ENCODE results near the gene RITA1.
"Not testable (repeated sequence)": the region's sequence is repeated elsewhere in the genome, so short reads cannot be mapped to it uniquely, and the experiment has no call there.

Gene RITA1, protein sequence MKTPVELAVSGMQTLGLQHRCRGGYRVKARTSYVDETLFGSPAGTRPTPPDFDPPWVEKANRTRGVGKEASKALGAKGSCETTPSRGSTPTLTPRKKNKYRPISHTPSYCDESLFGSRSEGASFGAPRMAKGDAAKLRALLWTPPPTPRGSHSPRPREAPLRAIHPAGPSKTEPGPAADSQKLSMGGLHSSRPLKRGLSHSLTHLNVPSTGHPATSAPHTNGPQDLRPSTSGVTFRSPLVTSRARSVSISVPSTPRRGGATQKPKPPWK

DNA sequence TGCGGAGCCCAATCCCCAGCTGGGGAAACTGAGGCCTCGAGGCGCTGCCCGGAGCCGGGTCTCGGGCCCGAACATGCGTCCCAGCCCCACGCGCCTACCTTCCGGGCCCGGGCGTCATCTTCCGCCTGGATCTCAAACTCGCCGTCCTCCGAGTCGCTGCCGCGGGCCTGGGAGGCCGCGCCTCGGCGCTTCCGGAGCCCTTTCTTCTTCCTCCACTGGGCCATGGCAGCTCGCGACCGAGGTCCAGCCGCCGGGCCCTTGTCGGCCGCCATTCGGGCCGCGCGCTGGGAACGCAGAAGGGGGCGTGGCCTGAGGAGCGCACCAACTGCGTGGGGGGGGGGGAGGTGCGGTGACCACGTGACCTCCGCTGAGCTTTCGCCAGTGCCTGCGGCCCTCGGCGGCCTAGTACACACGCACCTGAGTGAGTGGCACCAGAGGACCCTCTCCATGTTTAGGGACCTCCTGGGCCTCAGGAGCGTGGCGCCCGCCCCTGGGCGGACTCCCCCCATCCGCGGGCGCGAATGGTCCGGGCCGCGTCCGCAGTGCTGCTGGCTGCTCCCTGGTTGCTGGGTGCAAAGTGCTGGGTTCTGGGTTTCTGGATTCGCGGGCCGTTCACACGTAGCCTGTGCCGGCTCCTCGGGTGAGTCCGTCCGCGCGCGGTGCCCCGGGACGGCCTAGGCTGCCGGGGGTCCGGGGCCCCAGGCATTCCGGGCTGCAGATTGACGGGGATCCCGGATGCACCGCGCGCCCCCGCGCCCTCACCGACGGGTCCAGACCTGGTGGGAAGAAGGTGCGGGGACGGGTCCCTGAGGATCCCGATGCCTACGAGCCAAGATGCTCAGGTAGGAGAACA is at the start of gene RITA1, which contains the start of gene DDX54:
TSS of gene RITA1 (plus strand) at position 542 of the 853 bp plus-strand sequence. CDS start 1,026 bp downstream, outside the sequence.
TSS of gene DDX54 (minus strand) at position 299 of the 853 bp plus-strand sequence. CDS start at position 272, 27 bp downstream.
- DNase-seq: peak; percentile 63

DNA sequence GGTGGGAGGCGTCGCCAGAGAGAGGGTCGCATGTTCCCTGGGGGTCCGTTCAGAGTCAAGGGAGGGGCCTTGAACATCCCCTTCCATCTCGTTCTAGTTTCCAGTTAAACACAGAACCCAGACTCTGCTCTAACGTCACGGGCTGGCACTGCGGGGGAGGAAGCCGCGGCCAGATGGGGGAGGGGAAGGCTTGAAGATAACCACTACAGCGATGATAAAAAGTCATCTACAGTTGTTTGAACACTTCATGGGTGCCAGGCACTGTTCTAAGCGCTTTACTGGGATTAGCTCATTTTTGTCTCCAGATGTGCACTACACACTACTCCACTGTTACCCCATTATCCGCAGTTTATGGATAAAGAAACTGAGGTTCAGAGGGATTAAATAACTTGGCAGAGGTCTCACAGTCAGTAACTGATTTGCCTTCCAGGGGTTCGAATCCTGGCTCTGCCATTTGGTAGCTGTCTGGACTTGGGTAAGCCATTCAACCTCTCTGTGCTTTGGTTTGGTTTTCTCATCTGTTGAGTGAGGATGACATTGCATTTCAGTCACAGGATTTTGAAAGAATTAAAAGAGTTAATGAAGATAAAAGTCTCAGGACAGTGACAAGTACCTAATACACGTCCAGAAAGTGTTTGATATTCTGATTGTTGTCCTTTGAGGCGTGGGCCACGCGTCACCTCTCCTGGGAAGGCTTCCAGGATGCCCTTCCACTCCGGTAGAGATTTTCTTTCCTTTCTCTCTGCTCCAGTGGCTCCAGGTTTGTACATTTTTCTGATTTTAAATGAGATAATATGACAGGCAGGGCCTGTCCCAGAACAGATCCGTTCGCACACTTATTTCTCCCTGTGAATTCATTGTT is 49.2 kb upstream of the RITA1 start:
- DNase-seq: peak; percentile 38

- no peak for DNase-seq
Measured at GRCh38 chr12:113136990-113137511, 48.5 kb upstream of the RITA1 start.

DNA sequence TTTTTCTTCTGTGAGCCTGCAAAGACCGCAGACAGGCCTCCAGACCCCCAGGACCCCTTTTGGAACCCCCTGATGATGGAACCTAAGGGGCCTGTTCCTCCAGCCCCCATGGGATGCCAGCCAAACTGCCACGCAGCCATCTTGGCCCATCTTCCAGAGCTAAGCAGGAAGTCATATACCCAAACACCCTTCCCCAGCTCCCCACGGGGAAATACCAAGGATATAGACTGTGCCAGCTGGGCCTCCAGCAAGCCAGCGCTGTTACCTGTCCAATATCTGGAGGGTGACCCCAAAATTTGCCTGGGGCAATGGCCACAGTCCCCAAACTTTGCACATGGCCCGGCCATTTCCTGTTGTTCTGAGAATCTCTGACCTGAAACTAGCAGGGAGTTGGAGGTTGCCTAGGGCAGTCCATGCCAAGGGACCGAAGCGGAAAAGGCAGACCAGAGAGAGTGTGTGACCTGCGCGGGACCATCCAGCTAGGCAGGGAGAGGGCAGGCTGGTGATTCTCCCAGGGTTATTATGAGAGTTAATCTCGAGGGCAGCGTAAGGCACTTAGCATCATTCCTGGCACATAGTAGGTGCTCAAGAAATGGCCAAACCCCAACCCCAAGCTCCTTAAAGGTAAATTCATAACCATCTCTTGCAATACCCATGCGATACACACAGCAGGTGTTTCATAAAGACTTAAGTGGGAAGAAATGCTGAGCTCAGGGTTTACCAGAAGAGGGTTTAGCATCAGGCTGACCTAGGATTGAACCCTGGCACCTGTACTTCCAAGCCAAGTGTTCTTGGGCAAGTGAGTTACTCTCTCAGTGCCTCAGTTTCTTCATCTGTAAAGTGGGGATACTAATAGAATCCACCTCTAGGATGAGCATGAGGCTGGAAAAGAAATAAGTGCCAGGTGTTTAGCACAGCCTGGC is 47.4 kb upstream of the RITA1 start:
- DNase-seq: no peak

- no peak for DNase-seq
Measured at GRCh38 chr12:113138826-113139225, 46.7 kb upstream of the RITA1 start.

- DNase-seq: no peak
Measured at GRCh38 chr12:113140706-113141105, 44.8 kb upstream of the RITA1 start.

DNA sequence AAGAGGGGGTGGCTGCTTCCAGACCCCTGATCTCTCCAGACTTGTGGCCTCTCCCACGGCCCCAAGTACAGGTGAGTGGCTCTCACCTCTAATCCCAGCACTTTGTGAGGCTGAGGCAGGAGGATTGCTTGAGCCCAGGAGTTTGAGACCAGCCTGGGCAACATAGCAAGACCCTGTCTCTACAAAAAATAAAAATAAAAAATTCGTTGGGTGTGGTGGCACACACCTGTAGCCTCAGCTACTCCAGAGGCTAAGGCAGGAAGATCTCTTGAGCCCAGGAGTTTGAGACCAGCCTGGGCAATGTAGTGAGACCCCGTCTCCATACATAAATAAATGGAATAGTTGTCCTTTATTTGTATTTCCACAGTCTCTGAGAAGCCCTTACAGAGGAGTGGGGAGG is 43.8 kb upstream of the RITA1 start:
- DNase-seq: not testable (repeated sequence)

- peak; percentile 65 for DNase-seq
Measured at GRCh38 chr12:113142173-113142885, 43.2 kb upstream of the RITA1 start.

- peak; percentile 47 for DNase-seq
Measured at GRCh38 chr12:113142886-113143332, 42.6 kb upstream of the RITA1 start.

DNA sequence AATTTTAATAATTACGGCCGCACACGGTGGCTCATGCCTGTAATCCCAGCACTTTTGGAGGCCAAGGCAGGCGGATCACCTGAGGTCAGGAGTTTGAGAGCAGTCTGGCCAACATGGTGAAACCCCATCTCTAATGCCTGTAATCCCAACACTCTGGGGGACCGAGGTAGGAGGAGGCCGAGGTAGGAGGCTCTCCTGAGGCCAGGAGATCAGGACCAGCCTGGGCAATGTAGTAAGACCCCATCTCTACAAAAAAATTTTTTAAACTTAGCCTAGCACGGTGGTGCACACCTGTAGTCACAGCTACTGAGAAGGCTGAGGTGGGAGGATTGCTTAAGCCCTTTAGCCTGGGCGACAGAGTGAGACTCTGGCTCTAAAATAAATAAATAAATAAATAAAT is 41.6 kb upstream of the RITA1 start:
- DNase-seq: no peak

DNA sequence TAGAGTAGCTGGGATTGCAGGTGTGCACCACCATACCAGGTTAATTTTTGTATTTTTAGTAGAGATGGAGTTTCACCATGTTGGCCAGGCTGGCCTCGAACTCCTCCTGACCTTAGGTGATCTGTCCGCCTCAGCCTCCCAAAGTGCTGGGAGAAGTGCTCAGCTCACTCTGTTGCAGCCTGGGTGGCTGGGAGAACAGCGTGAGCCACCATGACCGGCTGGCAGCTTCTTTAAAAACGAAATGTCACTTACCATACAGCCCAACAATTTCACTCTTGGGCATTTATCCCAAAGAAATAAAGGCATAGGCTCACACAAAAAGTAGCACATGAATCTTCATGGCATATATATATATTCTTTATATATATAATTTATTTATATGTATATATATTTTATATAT is 40.7 kb upstream of the RITA1 start:
- DNase-seq: no peak

DNA sequence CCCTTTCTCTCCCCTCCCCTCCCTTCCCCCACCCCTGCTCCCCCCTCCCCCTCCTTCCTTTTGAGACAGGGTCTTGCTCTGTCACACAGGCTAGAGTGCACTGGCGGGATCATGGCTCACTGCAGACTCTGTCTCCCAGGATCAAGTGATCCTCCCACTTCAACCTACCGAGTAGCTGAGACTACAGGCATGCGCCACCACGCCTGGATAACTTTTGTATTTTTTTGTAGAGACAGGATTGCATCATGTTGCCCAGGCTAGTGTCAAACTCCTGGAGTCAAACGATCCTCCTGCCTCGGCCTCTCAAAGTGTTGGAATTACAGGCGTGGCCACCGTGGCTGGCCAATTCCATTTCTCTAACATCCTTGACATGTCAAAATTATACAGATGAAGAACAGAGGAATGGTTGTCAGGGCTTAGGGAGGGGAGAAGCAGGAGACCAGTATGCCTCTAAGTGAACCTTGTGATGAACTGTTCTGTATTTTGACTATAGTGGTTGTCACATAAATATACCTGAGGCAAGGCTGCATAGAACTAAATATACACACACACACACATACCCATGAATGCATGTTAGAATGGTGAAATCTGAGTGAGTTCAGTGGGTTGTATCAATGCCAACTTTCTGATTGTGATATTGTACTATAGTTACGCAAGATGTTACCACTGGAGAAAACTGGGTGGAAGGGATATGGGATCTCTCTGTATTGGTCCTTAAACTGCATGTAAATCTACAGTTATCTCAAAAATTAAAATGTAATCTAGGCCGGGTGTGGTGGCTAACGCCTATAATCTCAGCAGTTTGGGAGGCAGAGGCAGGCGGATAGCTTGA is 39.6 kb upstream of the RITA1 start:
- peak; percentile 2 for DNase-seq

GRCh38 chr12:113146999-113147398 is 38.5 kb upstream of the RITA1 start:
- DNase-seq: no peak

DNA sequence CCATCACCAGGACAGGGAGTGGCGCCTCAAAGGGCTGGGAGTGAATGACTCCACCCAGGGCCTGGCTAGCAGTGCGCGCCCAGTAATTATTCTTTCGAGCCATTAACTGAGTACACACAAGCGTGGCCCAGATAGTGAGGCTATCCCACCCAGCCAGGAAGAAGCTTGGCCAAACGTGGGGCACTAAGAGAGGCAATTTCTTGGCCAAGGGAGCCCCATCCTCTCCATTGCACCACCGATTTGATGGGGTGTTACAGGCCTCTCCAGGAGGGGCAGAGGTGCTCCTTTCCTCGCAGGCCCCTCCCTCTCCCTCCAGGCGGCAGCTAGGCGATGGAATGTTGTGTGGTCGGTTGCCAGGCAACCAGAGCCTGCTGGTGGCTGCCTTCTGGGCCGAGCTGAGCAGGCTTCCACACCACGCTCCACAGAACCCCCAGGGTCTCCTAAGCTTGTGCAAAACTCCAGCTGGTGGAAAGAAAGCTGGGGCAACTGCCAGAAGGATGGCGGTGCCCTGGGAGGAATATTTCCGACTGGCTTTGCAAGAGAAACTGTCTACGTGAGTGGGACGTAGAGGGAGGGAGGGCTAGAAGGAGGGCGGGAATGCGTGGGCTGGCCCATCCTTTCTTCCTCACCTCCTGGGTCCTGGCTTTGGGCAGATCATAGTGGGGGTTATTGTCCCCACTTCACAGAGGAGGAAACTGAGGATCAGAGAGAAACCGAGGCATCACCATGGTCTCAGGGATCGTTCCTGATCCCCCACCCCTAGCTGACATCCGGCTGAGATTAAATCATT is 36.0 kb upstream of the RITA1 start, which contains the start of gene CFAP73:
TSS of gene CFAP73 (plus strand) at position 364 of the 790 bp plus-strand sequence. CDS start at position 498, 134 bp downstream.
- DNase-seq: no peak

GRCh38 chr12:113151655-113152054 is 33.9 kb upstream of the RITA1 start:
- no peak for DNase-seq

GRCh38 chr12:113152196-113152834 is 33.2 kb upstream of the RITA1 start:
- no peak for DNase-seq

DNA sequence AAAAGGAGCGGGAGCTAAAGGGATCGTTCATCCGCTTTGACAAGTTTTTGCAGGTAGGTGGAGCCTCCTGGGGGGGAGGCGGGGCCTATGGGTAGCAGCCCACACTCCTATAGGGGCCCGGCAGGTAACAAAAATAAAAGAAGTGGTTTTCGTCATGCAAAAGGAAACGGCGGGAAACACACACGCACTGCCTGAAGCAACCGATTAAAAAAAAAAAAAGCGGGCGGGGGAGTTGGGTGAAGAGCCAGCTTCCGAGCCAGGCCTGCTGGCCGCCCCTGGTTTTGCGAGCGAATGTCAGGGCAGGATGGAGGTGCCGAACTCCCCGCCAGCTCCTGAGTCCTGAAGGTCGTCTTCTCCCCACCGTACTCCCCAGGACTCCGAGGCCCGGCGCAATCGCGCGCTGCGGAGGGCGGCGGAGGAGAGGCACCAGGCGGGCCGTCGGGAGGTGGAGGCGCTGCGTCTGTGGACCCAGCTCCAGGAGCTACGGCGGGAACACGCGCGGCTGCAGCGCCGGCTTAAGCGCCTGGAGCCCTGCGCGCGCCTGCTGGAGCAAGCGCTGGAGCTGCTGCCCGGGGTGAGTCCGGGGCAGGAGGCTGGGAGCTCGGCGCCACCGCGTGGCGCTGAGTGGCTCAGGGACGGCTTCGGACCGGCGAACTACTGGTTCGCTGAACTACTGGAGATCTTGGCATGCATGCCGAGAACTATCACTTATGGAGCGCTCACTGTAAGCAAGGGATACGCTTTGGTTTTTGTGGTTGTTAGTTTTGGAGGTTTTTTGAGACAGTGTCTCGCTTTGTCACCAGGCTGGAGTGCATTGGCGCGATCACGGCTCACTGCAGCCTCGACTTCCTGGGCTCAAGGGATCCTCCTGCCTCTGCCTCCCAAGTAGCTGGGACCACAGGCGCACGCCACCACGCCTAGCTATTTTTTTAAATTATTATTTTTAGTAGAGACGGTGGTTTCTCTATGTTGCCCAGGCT is 32.4 kb upstream of the RITA1 start:
- peak; percentile 74 for DNase-seq

Data from inflammatory macrophage treated with lipopolysaccharide for 4 hours (primary cell).